Measurements from ENCODE around the gene GABRG3.

- TF ChIP-seq CTCF (IDR thresholded peaks at IDR 0.05) (no peak), POLR2A (IDR thresholded peaks at IDR 0.05) (no peak)
Measured at GRCh38 chr15:27196691-27197090, 225.7 kb downstream of the GABRG3 start.
